GM12892 (cell line): ENCODE data around the gene FBN3.
"Not testable (repeated sequence)": the region's sequence is repeated elsewhere in the genome, so short reads cannot be mapped to it uniquely, and the experiment has no call there.

Experiments used
- DNase-seq: peaks from one replicate; pipeline ENCODE4 v3.0.0; 2011; ENCODE audit not compliant: insufficient read length
- FAIRE-seq: peaks from 2 replicates; lab custom pipeline; 2011; peaks lifted over from hg19 to GRCh38; lab: Jason Lieb, UNC
- POLR2A ChIP-seq: IDR thresholded peaks from 2 replicates; pipeline ENCODE4 v1.6.1; 2011; ENCODE audit warnings: low read depth, low read length, control low read depth
- POLR2AphosphoS5 ChIP-seq: IDR thresholded peaks from 2 replicates; pipeline ENCODE4 v1.6.1; 2011; ENCODE audit warnings: low read depth, low read length, control low read depth
- TAF1 ChIP-seq: IDR thresholded peaks from 2 replicates; pipeline ENCODE4 v1.6.1; 2011; ENCODE audit warnings: low read depth, mild to moderate bottlenecking, control low read depth, low read length, borderline replicate concordance

Gene FBN3

DNA sequence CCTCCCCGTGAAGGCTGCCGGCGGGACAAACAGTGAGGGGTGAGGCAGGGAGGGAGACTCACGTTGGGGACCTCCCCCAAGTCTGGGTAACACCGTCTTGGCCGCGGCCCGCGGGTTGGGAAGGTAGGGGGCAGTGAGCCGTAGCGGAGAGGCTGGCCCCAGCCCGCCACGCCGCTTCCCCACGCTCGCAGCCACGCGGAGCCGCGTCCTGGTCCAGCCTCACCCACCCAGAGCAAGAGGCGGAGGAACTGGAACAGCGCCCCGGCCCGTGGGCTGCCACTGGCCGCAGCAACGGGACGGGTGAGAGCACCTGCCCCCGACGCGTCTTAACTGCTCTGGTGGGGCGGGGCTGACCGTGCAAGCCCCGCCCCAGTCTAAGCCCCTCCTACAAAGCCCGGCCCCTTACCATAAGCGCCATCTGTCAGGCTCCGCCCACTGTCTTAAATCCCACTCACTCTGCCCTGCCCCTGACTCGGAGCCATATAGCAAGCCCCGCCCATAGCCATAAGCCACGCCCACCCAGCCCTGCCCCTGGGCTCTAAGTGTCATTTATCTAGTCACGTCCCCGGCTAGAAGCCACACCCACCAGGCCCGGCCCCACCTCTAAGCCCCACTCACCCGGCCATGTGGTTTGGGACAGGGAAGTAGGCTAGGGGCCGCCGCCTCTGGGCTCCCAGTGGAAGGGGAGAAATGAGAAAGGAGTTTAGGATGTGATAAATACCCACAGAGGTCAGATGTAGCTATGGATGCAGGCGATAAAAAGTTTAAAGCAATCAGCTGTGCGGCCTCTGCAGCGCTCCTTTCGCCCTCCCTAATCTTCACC is 98.9 kb downstream of the FBN3 start:
- DNase-seq (peak; percentile 85), FAIRE-seq (peak; percentile 97)

DNA sequence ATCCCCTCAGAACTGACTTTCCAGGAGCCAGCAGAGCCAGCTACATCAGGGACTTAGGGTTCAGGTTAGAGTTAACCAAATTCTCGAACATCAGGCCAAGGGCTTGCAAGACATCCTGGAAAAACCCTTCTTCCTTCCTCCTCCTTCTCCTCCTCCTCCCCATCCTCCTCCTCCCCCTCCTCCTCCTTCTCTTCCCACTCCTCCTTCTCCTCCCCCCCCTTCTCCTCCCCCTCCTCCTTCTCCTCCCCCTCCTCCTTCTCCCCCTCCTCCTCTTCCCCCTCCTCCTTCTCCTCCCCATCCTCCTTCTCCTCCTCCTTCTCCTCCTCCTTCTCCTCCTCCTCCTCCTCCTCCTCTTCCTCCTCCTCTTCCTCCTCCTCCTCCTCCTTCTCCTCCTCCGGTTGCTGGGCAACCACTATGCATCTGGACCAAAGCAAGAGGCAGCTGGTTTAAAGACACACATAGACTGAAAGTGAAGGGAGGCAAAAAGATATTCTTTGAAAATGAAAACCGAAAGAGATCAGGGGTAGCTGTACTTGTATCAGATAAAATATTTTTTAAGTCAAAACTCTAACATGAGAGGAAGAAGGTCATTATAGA is 102.7 kb downstream of the FBN3 start:
- TF ChIP-seq TAF1 (no peak), POLR2AphosphoS5 (no peak), POLR2A (no peak)
- DNase-seq: no peak
- FAIRE-seq: peak; percentile 68

More for the DNA sequence above, 98.9 kb downstream of the FBN3 start:
- TF ChIP-seq POLR2AphosphoS5: 0 out of 2 replicates have a peak, but pooled peaks have one; percentile 40
- TF ChIP-seq TAF1: no peak
- TF ChIP-seq POLR2A: peak; percentile 69; the same call in 1 of the 2 replicates

DNA sequence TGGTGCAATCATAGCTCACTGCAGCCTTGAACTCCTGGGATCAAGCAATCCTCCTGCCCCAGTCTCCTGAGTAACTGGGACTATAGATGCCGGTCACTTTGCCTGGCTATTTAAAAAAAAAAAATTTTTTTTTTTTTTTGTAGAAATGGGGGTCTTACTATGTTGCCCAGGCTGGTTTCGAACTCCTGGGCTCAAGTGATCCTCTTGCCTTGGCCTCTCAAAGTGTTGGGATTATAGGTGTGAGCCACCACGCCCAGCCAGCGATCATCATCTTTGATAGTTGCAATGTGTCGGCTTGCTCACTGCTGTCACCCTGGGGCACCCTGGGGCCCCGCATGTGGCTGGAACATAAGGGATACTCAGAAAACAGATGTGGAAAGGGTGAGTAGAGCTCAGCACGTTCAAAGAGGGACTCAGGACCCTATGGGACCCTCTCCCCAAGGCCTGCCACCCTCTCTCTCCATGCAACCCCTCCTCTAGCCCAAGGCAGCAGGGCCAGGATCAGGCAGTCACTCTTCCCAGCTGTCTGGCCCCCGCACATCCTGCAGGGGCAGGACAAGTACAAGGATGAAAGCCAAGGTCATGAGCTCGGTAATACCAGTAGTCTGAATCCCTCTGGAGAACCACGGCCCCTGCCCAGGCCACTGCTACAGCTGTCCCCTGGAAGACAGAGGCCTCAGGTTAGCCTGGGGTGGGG is 103.4 kb downstream of the FBN3 start:
- TF ChIP-seq POLR2AphosphoS5 (no peak), TAF1 (no peak), POLR2A (no peak)
- FAIRE-seq (no peak), DNase-seq (no peak)

DNA sequence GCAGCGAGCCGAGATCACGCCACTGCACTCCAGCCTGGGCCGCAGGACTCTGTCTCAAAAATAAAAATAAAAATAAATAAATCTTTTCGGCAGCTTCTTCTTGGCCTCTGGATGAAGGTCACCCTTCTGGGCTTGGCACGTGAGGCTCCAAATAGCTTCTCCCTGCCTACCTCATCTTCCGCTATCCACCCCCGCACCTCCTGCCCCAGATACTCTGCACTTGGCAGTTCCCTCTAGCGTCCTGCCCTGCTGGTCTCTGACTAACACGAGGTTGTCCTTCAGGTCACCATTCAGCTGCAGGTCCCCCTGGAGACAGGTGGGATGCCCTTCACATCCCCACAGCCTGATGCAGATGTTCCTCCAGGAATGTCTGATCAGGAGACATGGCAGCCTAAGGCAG is 105.4 kb downstream of the FBN3 start:
- FAIRE-seq (no peak), DNase-seq (no peak)
- TF ChIP-seq POLR2A (no peak), POLR2AphosphoS5 (no peak), TAF1 (no peak)

DNA sequence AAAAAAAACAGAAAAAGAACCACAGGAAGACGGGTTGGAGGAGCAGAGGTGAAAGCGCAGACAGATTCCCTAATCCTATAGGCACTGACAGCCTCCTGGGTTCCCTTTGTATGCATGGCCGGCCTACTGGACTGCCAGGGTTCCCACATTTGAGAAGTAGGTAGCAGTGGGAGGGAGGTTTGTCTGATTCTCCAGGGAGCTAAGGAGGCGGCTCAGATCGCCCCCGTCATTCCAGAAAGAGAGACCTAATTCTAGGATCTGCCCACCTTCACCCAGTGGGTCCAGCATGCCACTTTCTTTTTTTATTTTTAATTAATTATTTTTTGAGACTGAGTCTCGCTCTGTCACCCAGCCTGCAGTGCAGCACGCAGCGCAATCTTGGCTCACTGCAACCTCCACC is 106.5 kb downstream of the FBN3 start:
- FAIRE-seq (no peak), DNase-seq (no peak)
- TF ChIP-seq POLR2AphosphoS5: no peak
- no peak for TF ChIP-seq POLR2A
- no peak for TF ChIP-seq TAF1

DNA sequence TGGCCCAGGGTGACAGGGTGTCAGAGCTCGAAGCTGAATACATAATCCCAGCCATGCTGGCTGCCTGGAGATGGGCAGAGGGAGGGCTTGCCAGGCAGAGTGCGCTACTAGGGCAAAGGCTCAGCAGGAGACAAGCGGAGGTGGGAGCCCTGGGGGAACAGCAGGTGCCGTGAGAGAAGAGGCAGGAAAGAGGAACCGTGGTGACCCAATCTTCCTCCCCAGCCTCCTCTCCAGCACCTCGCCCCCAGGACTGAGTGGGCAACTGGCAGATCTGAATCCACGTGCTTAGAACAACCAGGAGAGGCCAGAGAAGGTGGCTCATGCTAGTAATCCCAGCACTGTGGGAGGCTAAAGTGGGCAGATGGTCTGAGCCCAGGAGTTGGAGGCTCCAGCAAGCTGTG is 107.9 kb downstream of the FBN3 start:
- DNase-seq: no peak
- no peak for FAIRE-seq
- TF ChIP-seq POLR2AphosphoS5: no peak
- no peak for TF ChIP-seq POLR2A
- no peak for TF ChIP-seq TAF1

DNA sequence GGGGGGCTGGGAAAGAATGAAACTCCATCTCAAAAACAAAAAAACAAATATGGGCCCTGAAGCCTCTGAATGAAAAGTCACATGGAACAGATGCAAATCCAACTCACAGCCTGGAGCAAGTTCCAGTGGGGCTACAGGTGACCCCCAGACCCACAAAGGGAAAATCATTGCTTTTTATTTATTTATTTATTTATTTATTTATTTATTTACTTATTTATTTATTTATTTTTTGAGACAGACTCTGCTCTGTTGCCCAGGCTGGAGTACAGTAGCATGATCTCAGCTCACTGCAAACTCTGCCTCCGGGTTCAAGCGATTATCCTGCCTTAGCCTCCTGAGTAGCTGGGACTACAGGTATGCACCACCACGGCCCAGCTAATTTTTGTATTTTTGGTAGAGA is 110.2 kb downstream of the FBN3 start:
- no peak for DNase-seq
- no peak for FAIRE-seq
- TF ChIP-seq POLR2A (no peak), POLR2AphosphoS5 (no peak), TAF1 (no peak)

DNA sequence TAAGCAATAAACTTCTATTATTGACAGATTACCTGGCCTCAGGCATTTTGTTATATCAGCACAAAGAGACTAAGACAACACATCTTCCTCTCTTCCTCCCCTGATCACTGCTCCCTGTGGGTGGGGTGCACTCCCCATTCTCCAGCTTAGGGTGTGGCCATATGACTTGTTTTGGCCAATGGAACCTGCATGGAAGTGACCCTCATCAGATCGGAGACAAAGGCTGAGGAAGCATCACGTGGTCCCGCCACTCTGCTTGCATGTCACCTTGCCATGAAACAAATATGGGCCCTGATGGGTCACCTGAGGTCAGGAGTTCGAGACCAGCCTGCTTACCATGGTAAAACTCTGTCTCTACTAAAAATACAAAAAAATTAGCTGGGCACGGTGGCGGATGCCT is 110.6 kb downstream of the FBN3 start:
- TF ChIP-seq POLR2AphosphoS5 (no peak), TAF1 (no peak), POLR2A (no peak)
- FAIRE-seq: no peak
- no peak for DNase-seq

DNA sequence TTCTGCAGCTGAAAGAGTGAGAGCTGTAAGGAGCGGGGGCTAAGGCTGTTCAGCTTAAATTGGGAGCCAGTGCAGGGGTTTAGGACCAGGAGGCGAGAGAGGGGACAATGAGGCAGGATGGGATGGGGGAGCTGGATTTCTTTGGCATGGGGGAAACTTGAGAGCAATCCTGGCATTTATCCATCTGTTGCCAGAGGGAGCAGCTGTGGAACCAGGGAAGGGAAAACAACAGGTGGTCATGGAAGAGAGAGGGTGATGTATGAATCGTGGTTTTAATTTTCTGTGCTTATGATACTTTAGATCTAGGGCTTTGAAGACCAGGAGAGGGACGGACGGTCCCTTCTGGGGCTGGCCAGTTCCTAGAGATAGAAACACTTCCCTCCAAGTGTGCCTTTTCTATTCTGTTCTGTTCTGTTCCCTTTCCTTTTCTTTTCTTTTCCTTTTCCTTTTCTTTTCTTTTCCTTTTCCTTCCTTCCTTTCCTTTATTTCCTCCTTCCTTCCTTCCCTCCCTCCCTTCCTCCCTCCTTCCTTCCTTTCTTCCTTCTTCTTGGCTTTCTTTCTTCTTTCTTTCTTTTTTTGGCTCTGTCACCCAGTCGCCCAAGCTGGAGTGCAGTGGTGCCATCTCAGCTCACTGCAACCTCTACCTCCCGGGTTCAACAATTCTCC is 112.8 kb downstream of the FBN3 start:
- FAIRE-seq (no peak), DNase-seq (no peak)
- no peak for TF ChIP-seq TAF1
- TF ChIP-seq POLR2AphosphoS5: no peak

DNA sequence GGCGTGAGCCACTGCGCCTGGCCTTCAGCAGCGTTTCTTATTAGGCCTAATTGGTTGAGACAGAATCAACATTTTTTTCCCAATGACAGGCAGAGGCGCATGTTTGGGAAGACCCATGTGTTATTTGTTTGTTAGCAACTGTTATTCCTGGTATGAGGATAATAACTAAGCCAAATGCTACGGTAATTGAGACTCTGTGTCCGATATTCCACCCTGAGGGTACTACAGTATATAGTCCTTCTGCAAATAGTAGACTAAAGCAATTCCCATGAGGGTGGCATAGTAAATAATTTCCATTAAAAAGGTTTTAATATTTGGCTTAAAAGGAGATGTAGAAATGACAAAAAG is 115.2 kb downstream of the FBN3 start:
- no peak for DNase-seq
- FAIRE-seq: no peak
- TF ChIP-seq POLR2AphosphoS5: no peak
- TF ChIP-seq POLR2A: no peak
- TF ChIP-seq TAF1: no peak

DNA sequence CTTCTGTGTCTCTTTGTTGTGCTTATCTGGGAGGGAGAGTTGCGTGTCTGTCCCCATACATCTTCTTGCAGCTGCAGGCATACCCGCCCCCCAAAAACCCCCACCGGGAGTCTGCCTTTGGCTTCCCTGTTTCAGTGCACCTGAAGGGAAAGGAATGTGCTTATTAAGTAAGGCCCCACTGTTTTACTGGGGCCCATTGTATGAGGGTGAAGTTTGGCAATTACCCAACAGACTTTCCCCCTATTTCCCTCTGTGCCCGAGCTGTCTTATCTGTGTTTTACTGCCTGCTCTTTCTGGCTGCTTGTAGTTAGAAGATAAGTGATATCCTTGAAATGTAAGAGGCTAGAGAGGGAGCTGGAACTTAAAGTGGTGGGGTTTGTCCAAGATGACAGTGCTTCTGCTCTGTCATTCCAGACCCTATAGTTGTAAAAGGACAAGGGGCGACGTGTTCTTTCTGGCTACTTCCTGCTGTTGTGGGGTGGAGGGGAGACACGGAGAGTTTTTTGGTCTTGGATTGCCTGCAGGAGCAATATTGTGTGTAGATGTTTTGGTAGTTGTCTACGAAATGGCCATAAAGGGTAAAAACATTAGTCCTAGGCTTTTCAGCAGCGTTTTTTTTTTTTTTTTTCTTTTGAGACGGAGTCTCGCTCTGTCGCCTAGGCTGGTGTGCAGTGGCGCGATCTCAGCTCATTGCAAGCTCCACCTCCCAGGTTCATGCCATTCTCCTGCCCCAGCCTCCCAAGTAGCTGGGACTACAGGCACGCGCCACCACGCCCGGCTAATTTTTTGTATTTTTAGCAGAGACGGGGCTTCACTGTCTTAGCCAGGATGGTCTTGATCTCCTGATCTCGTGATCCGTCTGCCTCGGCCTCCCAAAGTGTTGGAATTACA is 115.9 kb downstream of the FBN3 start:
- FAIRE-seq, DNase-seq: not testable (repeated sequence)
